WTC11 (cell line): Measurements from ENCODE around the gene IL6ST. TPM values are rescaled to one million over a fixed set of nuclear protein-coding genes. Genes with fewer than 3 reads are reported as not detected.

Source experiments
- ATAC-seq: fragments of 200-7000 bp; cut with Tn5 transposase; 2 replicates; pipeline ENCODE4 v1.10.0; 2021; ENCODE audit warnings: mild to moderate bottlenecking, moderate library complexity
- CTCF ChIA-PET: fragments of 300-600 bp; sonication (Branson Sonifier 250); formaldehyde crosslinking; loops from one replicate; lab custom pipeline; 2021; ENCODE audit warnings: antibody characterized with exemption; lab: Charles Lee
- POLR2A ChIA-PET: fragments of 350-600 bp; sonication (Branson Sonifier 250); formaldehyde crosslinking; loops from one replicate; lab custom pipeline; 2021; ENCODE audit warnings: antibody characterized with exemption; lab: Charles Lee
- DNase-seq: peaks from one replicate; pipeline ENCODE4 v3.0.0; 2021; ENCODE audit warnings: low spot score
- H3K27ac Mint-ChIP-seq: 2 replicates; pipeline ENCODE4 v1.8.0; 2021; ENCODE audit warnings: mixed read lengths
- H3K27me3 Mint-ChIP-seq: 2 replicates; pipeline ENCODE4 v1.8.0; 2021; ENCODE audit warnings: low read depth, mild to moderate bottlenecking, moderate library complexity, mixed read lengths
- H3K36me3 Mint-ChIP-seq: 2 replicates; pipeline ENCODE4 v1.8.0; 2021; ENCODE audit warnings: mixed read lengths
- H3K4me1 Mint-ChIP-seq: 2 replicates; pipeline ENCODE4 v1.8.0; 2022; ENCODE audit warnings: mixed read lengths
- H3K4me3 Mint-ChIP-seq: 2 replicates; pipeline ENCODE4 v1.8.0; 2021; ENCODE audit warnings: mild to moderate bottlenecking, moderate library complexity, mixed read lengths
- H3K9me3 Mint-ChIP-seq: 2 replicates; pipeline ENCODE4 v1.8.0; 2021; ENCODE audit warnings: mixed read lengths
- CREB1 ChIP-seq: sonication (generic); formaldehyde crosslinking; IDR thresholded peaks from 2 replicates; pipeline ENCODE4 v1.8.0; 2023; ENCODE audit warnings: mild to moderate bottlenecking, missing genetic modification reagents
- GTF2I ChIP-seq: fragments of 250-450 bp; sonication (Bioruptor Pico); conservative IDR thresholded peaks from 2 replicates; pipeline ENCODE4 v1.4.0; 2021; ENCODE audit warnings: mild to moderate bottlenecking
- MYBL2 ChIP-seq: sonication (generic); formaldehyde crosslinking; IDR thresholded peaks from 2 replicates; pipeline ENCODE4 v1.8.1; 2023; ENCODE audit warnings: mild to moderate bottlenecking, moderate library complexity, missing genetic modification reagents
- NFATC4 ChIP-seq: fragments of 250-450 bp; sonication (Bioruptor Pico); IDR thresholded peaks from 2 replicates; pipeline ENCODE4 v1.9.0; 2021; ENCODE audit warnings: mild to moderate bottlenecking
- NFYB ChIP-seq: sonication (generic); formaldehyde crosslinking; conservative IDR thresholded peaks from 2 replicates; pipeline ENCODE4 v1.8.0; 2022; ENCODE audit warnings: low read depth, missing genetic modification reagents
- PRDM15 ChIP-seq: sonication (generic); formaldehyde crosslinking; IDR thresholded peaks from 2 replicates; pipeline ENCODE4 v1.8.0; 2022; ENCODE audit warnings: missing genetic modification reagents
- SOX15 ChIP-seq: fragments of 250-450 bp; sonication (Bioruptor Pico); IDR thresholded peaks from 2 replicates; pipeline ENCODE4 v1.9.0; 2021; ENCODE audit warnings: mild to moderate bottlenecking
- TEAD1 ChIP-seq: sonication (generic); formaldehyde crosslinking; IDR thresholded peaks from 2 replicates; pipeline ENCODE4 v1.8.0; 2022; ENCODE audit warnings: mild to moderate bottlenecking, missing genetic modification reagents
- USF2 ChIP-seq: sonication (generic); formaldehyde crosslinking; IDR thresholded peaks from 2 replicates; pipeline ENCODE4 v1.8.1; 2023; ENCODE audit warnings: mild to moderate bottlenecking, missing genetic modification reagents, moderate library complexity
- ZBTB21 ChIP-seq: sonication (generic); formaldehyde crosslinking; IDR thresholded peaks from 2 replicates; pipeline ENCODE4 v1.8.1; 2023; ENCODE audit warnings: mild to moderate bottlenecking, missing genetic modification reagents, borderline replicate concordance
- ZNF281 ChIP-seq: sonication (generic); formaldehyde crosslinking; IDR thresholded peaks from 2 replicates; pipeline ENCODE4 v1.8.0; 2023; ENCODE audit warnings: mild to moderate bottlenecking, missing genetic modification reagents
- ZNF416 ChIP-seq: fragments of 250-450 bp; sonication (Bioruptor Pico); IDR thresholded peaks from 2 replicates; pipeline ENCODE4 v1.9.0; 2021; ENCODE audit warnings: mild to moderate bottlenecking, inconsistent platforms
- ZNF425 ChIP-seq: fragments of 250-450 bp; sonication (Bioruptor Pico); conservative IDR thresholded peaks from 2 replicates; pipeline ENCODE4 v1.9.0; 2021; ENCODE audit warnings: mild to moderate bottlenecking
- ZNF512 ChIP-seq: sonication (generic); formaldehyde crosslinking; IDR thresholded peaks from 2 replicates; pipeline ENCODE4 v1.8.1; 2022; ENCODE audit warnings: missing genetic modification reagents, borderline replicate concordance
- ZNF532 ChIP-seq: fragments of 250-450 bp; sonication (Bioruptor Pico); IDR thresholded peaks from 2 replicates; pipeline ENCODE4 v1.9.0; 2021; ENCODE audit warnings: mild to moderate bottlenecking, borderline replicate concordance
- total RNA-seq: library from RNA; stranded (reverse); gene quantifications from 3 replicates; pipeline ENCODE4 v1.2.3, GENCODE V29; 2021

Gene IL6ST
- total RNA-seq, 1 experiment from 2014 or later: 8.4 TPM

- ChIA-PET CTCF (no interaction called here), POLR2A (no interaction called here)
- no peak for DNase-seq
- Mint-ChIP-seq H3K27me3 (no peaks in the 10 kb centered on the region; the same call in 1 of the 2 replicates), H3K4me3 (no peak overlapping the region), H3K36me3 (no peaks in the 10 kb centered on the region), H3K27ac (no peak overlapping the region)
- TF ChIP-seq ZNF281 (CRISPR knock-in tag) (no peak), ZBTB21 (no peak), CREB1 (no peak), GTF2I (CRISPR knock-in tag) (no peak), SOX15 (CRISPR knock-in tag) (no peak), USF2 (CRISPR knock-in tag) (no peak), PRDM15 (CRISPR knock-in tag) (no peak), TEAD1 (CRISPR knock-in tag) (no peak), ZNF425 (no peak), ZNF416 (no peak), NFATC4 (CRISPR knock-in tag) (no peak), ZNF532 (CRISPR knock-in tag) (no peak), ZNF512 (no peak), NFYB (CRISPR knock-in tag) (no peak), MYBL2 (CRISPR knock-in tag) (no peak)
- TF ChIP-seq, all 79 proteins: peak for 0
- Mint-ChIP-seq H3K9me3 (peaks cover 21% of the 10 kb centered on the region), H3K4me1 (no peaks in the 10 kb centered on the region)
- ATAC-seq: no peak
Observed at GRCh38 chr5:56003679-56004078, 8.9 kb upstream of the IL6ST start.
